T-helper 2 cell treated with Interferon-gamma antibody and Interleukin-4, amounts not matched to agents 5 μg/mL and 100 μg/mL, for 36 hours (primary cell): ENCODE results near the gene MEF2A.

Experiments
- DNase-seq: peaks from one replicate; pipeline ENCODE4 v3.0.0; 2021; ENCODE audit warnings: low spot score
- H3K27ac Mint-ChIP-seq: one replicate; pipeline ENCODE4 v1.8.0; 2021; ENCODE audit warnings: mild to moderate bottlenecking, mixed read lengths
- H3K27me3 Mint-ChIP-seq: one replicate; pipeline ENCODE4 v1.8.0; 2021; ENCODE audit warnings: low read depth, mixed read lengths
- H3K36me3 Mint-ChIP-seq: one replicate; pipeline ENCODE4 v1.8.0; 2021; ENCODE audit warnings: low read depth, mixed read lengths
- H3K4me1 Mint-ChIP-seq: one replicate; pipeline ENCODE4 v1.8.0; 2021; ENCODE audit warnings: low read depth, mixed read lengths
- H3K4me3 Mint-ChIP-seq: one replicate; pipeline ENCODE4 v1.8.0; 2022; ENCODE audit warnings: mild to moderate bottlenecking, moderate library complexity, mixed read lengths
- H3K9me3 Mint-ChIP-seq: one replicate; pipeline ENCODE4 v1.8.0; 2021; ENCODE audit warnings: mixed read lengths

MEF2A gene

GRCh38 chr15:99574048-99574447 lies 8.3 kb downstream of the MEF2A start:
- Mint-ChIP-seq H3K9me3 (no peaks in the 10 kb centered on the region), H3K27ac (no peak overlapping the region), H3K36me3 (peaks cover 7% of the 10 kb centered on the region), H3K4me3 (no peak overlapping the region), H3K4me1 (peaks cover 20% of the 10 kb centered on the region), H3K27me3 (no peaks in the 10 kb centered on the region)
- DNase-seq, result no peak

- Mint-ChIP-seq H3K36me3 (peaks cover 7% of the 10 kb centered on the region), H3K27me3 (no peaks in the 10 kb centered on the region), H3K9me3 (no peaks in the 10 kb centered on the region), H3K4me1 (peaks cover 19% of the 10 kb centered on the region), H3K27ac (no peak overlapping the region), H3K4me3 (no peak overlapping the region)
- no peak for DNase-seq
These were observed 8.7 kb downstream of the MEF2A start for GRCh38 chr15:99574502-99574901.

GRCh38 chr15:99578809-99579208 lies 13.0 kb downstream of the MEF2A start:
- peaks cover 1% of the 10 kb centered on the region for H3K9me3 Mint-ChIP-seq
- no peaks in the 10 kb centered on the region for H3K27me3 Mint-ChIP-seq
- no peak for DNase-seq
- no peak overlapping the region for H3K4me3 Mint-ChIP-seq
- H3K4me1 Mint-ChIP-seq, result peaks cover 24% of the 10 kb centered on the region
- no peak overlapping the region for H3K27ac Mint-ChIP-seq
- peaks cover 2% of the 10 kb centered on the region for H3K36me3 Mint-ChIP-seq

- peaks cover 13% of the 10 kb centered on the region for H3K9me3 Mint-ChIP-seq
- no peak overlapping the region for H3K27ac Mint-ChIP-seq
- no peak for DNase-seq
- H3K27me3 Mint-ChIP-seq, result no peaks in the 10 kb centered on the region
- H3K36me3 Mint-ChIP-seq, result peaks cover 13% of the 10 kb centered on the region
- H3K4me3 Mint-ChIP-seq, result no peak overlapping the region
- H3K4me1 Mint-ChIP-seq, result peaks cover 24% of the 10 kb centered on the region
These were observed 14.3 kb downstream of the MEF2A start for GRCh38 chr15:99580076-99580475.

GRCh38 chr15:99582508-99582960 lies 16.8 kb downstream of the MEF2A start:
- peaks cover 28% of the 10 kb centered on the region for H3K36me3 Mint-ChIP-seq
- peaks cover 35% of the 10 kb centered on the region for H3K9me3 Mint-ChIP-seq
- H3K4me1 Mint-ChIP-seq, result peaks cover 24% of the 10 kb centered on the region
- H3K4me3 Mint-ChIP-seq, result no peak overlapping the region
- H3K27me3 Mint-ChIP-seq, result no peaks in the 10 kb centered on the region
- DNase-seq, result no peak
- H3K27ac Mint-ChIP-seq, result no peak overlapping the region

GRCh38 chr15:99584081-99584600 lies 18.4 kb downstream of the MEF2A start:
- H3K27ac Mint-ChIP-seq, result no peak overlapping the region
- H3K4me3 Mint-ChIP-seq, result no peak overlapping the region
- peaks cover 33% of the 10 kb centered on the region for H3K36me3 Mint-ChIP-seq
- H3K9me3 Mint-ChIP-seq, result peaks cover 45% of the 10 kb centered on the region
- H3K27me3 Mint-ChIP-seq, result no peaks in the 10 kb centered on the region
- peaks cover 15% of the 10 kb centered on the region for H3K4me1 Mint-ChIP-seq
- no peak for DNase-seq

- H3K4me1 Mint-ChIP-seq, result peaks cover 23% of the 10 kb centered on the region
- H3K36me3 Mint-ChIP-seq, result peaks cover 35% of the 10 kb centered on the region
- peaks cover 45% of the 10 kb centered on the region for H3K9me3 Mint-ChIP-seq
- no peak for DNase-seq
- H3K27me3 Mint-ChIP-seq, result no peaks in the 10 kb centered on the region
- no peak overlapping the region for H3K4me3 Mint-ChIP-seq
- no peak overlapping the region for H3K27ac Mint-ChIP-seq
These were observed 20.3 kb downstream of the MEF2A start for GRCh38 chr15:99586121-99586520.

- Mint-ChIP-seq H3K27ac (no peak overlapping the region), H3K9me3 (peaks cover 41% of the 10 kb centered on the region), H3K36me3 (peaks cover 38% of the 10 kb centered on the region), H3K4me1 (peaks cover 29% of the 10 kb centered on the region), H3K27me3 (no peaks in the 10 kb centered on the region), H3K4me3 (no peak overlapping the region)
- DNase-seq, result no peak
These were observed 24.0 kb downstream of the MEF2A start for GRCh38 chr15:99589801-99590200.

GRCh38 chr15:99590913-99591646 lies 25.3 kb downstream of the MEF2A start:
- H3K9me3 Mint-ChIP-seq, result peaks cover 39% of the 10 kb centered on the region
- no peak overlapping the region for H3K4me3 Mint-ChIP-seq
- no peak for DNase-seq
- H3K27me3 Mint-ChIP-seq, result no peaks in the 10 kb centered on the region
- H3K4me1 Mint-ChIP-seq, result peaks cover 29% of the 10 kb centered on the region
- no peak overlapping the region for H3K27ac Mint-ChIP-seq
- peaks cover 33% of the 10 kb centered on the region for H3K36me3 Mint-ChIP-seq

- Mint-ChIP-seq H3K9me3 (peaks cover 30% of the 10 kb centered on the region), H3K27me3 (no peaks in the 10 kb centered on the region), H3K27ac (no peak overlapping the region), H3K4me3 (no peak overlapping the region), H3K4me1 (peaks cover 29% of the 10 kb centered on the region), H3K36me3 (peaks cover 28% of the 10 kb centered on the region)
- DNase-seq, result no peak
These were observed 26.5 kb downstream of the MEF2A start for GRCh38 chr15:99592145-99592791.

GRCh38 chr15:99593070-99593469 lies 27.3 kb downstream of the MEF2A start:
- Mint-ChIP-seq H3K27ac (no peak overlapping the region), H3K36me3 (peaks cover 30% of the 10 kb centered on the region)

GRCh38 chr15:99594916-99595315 lies 29.1 kb downstream of the MEF2A start:
- Mint-ChIP-seq H3K9me3 (peaks cover 32% of the 10 kb centered on the region), H3K4me1 (peaks cover 20% of the 10 kb centered on the region), H3K27ac (no peak overlapping the region), H3K27me3 (no peaks in the 10 kb centered on the region), H3K36me3 (peaks cover 39% of the 10 kb centered on the region), H3K4me3 (no peak overlapping the region)
- DNase-seq, result no peak

More at GRCh38 chr15:99593070-99593469, 27.3 kb downstream of the MEF2A start:
- no peak for DNase-seq
- Mint-ChIP-seq H3K4me3 (no peak overlapping the region), H3K27me3 (no peaks in the 10 kb centered on the region), H3K9me3 (peaks cover 28% of the 10 kb centered on the region), H3K4me1 (peaks cover 29% of the 10 kb centered on the region)

- Mint-ChIP-seq H3K4me3 (no peak overlapping the region), H3K27me3 (no peaks in the 10 kb centered on the region), H3K27ac (no peak overlapping the region), H3K9me3 (peaks cover 37% of the 10 kb centered on the region), H3K4me1 (peaks cover 4% of the 10 kb centered on the region), H3K36me3 (peaks cover 52% of the 10 kb centered on the region)
- no peak for DNase-seq
These were observed 32.5 kb downstream of the MEF2A start for GRCh38 chr15:99598296-99598695.

- H3K4me3 Mint-ChIP-seq, result no peak overlapping the region
These were observed 38.0 kb downstream of the MEF2A start for GRCh38 chr15:99603828-99604227.

More at GRCh38 chr15:99603828-99604227, 38.0 kb downstream of the MEF2A start:
- no peaks in the 10 kb centered on the region for H3K27me3 Mint-ChIP-seq
- no peak for DNase-seq
- peaks cover 35% of the 10 kb centered on the region for H3K36me3 Mint-ChIP-seq
- peaks cover 7% of the 10 kb centered on the region for H3K9me3 Mint-ChIP-seq
- H3K4me1 Mint-ChIP-seq, result peaks cover 7% of the 10 kb centered on the region
- no peak overlapping the region for H3K27ac Mint-ChIP-seq
